Measurements from ENCODE around the gene GCSH. TPM values are rescaled to one million over a fixed set of nuclear protein-coding genes. Genes with fewer than 3 reads are reported as not detected.

The GCSH gene
- total RNA-seq, 2 experiments from 2014 or later, result 11.7 to 42.5 TPM

DNA sequence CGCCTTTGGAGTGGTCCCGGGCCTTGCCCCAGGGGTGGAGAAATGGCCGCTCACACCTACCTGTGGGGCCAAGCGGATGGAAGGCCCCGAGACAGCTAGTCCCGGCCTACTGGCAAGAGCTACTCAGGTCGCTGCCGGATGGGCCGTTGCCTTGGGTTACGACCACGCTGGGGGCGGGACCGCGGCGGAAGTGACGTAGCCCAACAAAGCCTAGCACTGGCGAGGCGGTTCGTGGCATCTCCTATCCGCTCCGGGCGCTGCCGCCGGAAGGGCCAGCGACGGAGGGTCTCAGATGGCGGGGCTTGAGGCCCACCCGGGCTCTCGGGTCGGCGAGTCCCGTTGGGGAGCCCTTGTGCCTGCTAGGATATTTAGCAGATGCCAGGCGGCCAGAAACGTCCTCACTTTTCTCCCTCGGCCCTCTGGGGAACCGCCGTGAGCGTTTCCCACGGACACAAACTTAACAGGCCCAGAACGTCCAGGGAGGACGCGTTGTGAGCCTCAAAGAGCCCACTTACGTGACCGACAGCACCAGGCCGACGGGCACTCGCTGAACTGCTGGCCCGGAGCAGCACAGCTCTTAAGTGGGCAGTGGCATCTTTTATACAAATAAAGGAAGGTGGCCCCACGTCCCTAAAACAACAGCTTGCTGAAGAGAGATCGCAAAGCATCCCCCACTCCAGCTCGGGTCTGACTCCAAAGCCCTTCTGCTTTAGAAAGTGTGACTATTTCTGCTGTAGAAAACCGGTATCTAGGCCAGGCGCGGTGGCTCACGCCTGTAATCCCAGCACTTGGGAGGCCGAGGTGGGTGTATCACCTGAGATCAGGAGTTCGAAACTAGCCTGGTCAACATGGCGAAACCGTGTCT lies 18.9 kb downstream of the GCSH start, which contains the start of gene C16orf46:
Gene C16orf46, minus strand, starts transcription at position 163 of the 865 bp plus-strand sequence. CDS start 13,283 bp downstream, outside the sequence.
- peaks cover 15% of the 10 kb centered on the region for H3K4me1 ChIP-seq (ENCODE audit: insufficient read depth, low read length, poor library complexity, severe bottlenecking)
- intact Hi-C loops (cut with micrococcal nuclease; ENCODE audit: unreplicated experiment), result loop anchor here (2.0 to 5.0 kb wide), 2 partner anchors 41 to 660 kb away; no protein-coding TSS in a partner anchor
- ChIA-PET POLR2A (interaction anchor here (0.6 to 1.8 kb wide), 9 partner anchors 11 to 1920 kb away, joined by 3 to 10 read pairs (median 4); no protein-coding TSS in a partner anchor), CTCF (ENCODE audit: unreplicated experiment) (interaction anchor here (1.0 kb wide), 1 partner anchor 15 kb away, joined by 4 read pairs; no protein-coding TSS in a partner anchor)
- TSS peak; percentile 76 for BruUV-seq (replicated peaks)
- H3K9me3 ChIP-seq (ENCODE audit: low read length), result no peaks in the 10 kb centered on the region
- H3K36me3 ChIP-seq (ENCODE audit: insufficient read depth, low read length), result peaks cover 13% of the 10 kb centered on the region
- no peaks in the 10 kb centered on the region for H4K20me1 ChIP-seq (ENCODE audit: insufficient read depth, low read length)
- no peak for TF ChIP-seq EZH2phosphoT487 (IDR thresholded peaks at IDR 0.05; ENCODE audit: borderline replicate concordance, low read depth, low read length)
- TF ChIP-seq, protein P1, sequence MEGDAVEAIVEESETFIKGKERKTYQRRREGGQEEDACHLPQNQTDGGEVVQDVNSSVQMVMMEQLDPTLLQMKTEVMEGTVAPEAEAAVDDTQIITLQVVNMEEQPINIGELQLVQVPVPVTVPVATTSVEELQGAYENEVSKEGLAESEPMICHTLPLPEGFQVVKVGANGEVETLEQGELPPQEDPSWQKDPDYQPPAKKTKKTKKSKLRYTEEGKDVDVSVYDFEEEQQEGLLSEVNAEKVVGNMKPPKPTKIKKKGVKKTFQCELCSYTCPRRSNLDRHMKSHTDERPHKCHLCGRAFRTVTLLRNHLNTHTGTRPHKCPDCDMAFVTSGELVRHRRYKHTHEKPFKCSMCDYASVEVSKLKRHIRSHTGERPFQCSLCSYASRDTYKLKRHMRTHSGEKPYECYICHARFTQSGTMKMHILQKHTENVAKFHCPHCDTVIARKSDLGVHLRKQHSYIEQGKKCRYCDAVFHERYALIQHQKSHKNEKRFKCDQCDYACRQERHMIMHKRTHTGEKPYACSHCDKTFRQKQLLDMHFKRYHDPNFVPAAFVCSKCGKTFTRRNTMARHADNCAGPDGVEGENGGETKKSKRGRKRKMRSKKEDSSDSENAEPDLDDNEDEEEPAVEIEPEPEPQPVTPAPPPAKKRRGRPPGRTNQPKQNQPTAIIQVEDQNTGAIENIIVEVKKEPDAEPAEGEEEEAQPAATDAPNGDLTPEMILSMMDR (conservative IDR thresholded peaks at IDR 0.05; ENCODE audit: low read length), result no peak
- peak within 1 kb of the TSS; percentile 81 for H3K27ac ChIP-seq (ENCODE audit: low read depth, low read length, poor library complexity, severe bottlenecking)
- H2AFZ ChIP-seq (ENCODE audit: low read length), result peak within 1 kb of the TSS; percentile 73
- peak within 1 kb of the TSS; percentile 79 for H3K4me2 ChIP-seq (ENCODE audit: low read length)
- no peaks in the 10 kb centered on the region for H3K9me2 ChIP-seq (ENCODE audit: insufficient read depth, low read length)
- peak within 1 kb of the TSS; percentile 74 for H3K4me3 ChIP-seq (ENCODE audit: low read depth, low read length, poor library complexity, severe bottlenecking)
- no peaks in the 10 kb centered on the region for H3K79me2 ChIP-seq (ENCODE audit: insufficient read depth, low read depth, low read length)
- peak; percentile 96 for DNase-seq (ENCODE audit: low spot score)

DNA sequence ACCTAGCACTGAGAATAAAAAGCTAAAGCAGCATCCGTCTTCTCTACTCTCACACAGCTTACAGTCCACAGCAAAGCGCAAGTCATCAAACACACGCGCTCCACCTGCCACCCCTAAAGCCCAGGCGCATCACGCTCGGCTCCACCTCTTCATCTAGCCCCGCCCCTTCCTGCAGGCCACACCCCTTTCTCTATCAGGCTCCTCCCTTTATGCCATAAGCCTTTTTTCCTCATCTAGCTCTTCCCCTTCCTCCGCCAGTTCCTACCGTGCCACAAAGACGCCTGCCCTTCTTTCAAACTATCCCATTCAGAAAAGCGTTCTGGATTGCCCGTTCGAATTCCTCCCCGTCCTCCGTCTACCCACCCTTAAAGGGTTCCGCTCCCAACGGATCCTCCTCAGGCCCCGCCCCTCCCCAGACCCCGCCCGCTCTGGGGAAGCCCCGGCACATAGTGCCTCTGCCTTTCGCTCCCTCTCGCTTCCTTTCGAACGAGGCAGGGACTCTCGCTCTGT lies 19.6 kb downstream of the GCSH start:
- no peaks in the 10 kb centered on the region for H3K9me3 ChIP-seq (ENCODE audit: low read length)
- intact Hi-C loops (cut with micrococcal nuclease; ENCODE audit: unreplicated experiment), result loop anchor here (1.0 to 5.0 kb wide), 3 partner anchors 40 to 661 kb away; partner anchors contain the start of gene CMC2
- H4K20me1 ChIP-seq (ENCODE audit: insufficient read depth, low read length), result no peaks in the 10 kb centered on the region
- peaks cover 9% of the 10 kb centered on the region for H3K36me3 ChIP-seq (ENCODE audit: insufficient read depth, low read length)
- peak; percentile 86 for DNase-seq (ENCODE audit: low spot score)
- H3K4me1 ChIP-seq (ENCODE audit: insufficient read depth, low read length, poor library complexity, severe bottlenecking), result peaks cover 15% of the 10 kb centered on the region
- H3K79me2 ChIP-seq (ENCODE audit: insufficient read depth, low read depth, low read length), result no peaks in the 10 kb centered on the region
- peak overlapping the region; percentile 79 for H3K4me2 ChIP-seq (ENCODE audit: low read length)
- H3K4me3 ChIP-seq (ENCODE audit: low read depth, low read length, poor library complexity, severe bottlenecking), result peak overlapping the region; percentile 74
- ChIA-PET POLR2A (interaction anchor here (0.6 to 1.8 kb wide), 10 partner anchors 10 to 1920 kb away, joined by 3 to 10 read pairs (median 4); no protein-coding TSS in a partner anchor), CTCF (ENCODE audit: unreplicated experiment) (interaction anchor here (1.0 kb wide), 1 partner anchor 16 kb away, joined by 4 read pairs; no protein-coding TSS in a partner anchor)
- peak overlapping the region; percentile 81 for H3K27ac ChIP-seq (ENCODE audit: low read depth, low read length, poor library complexity, severe bottlenecking)
- TF ChIP-seq, protein P1 (conservative IDR thresholded peaks at IDR 0.05; ENCODE audit: low read length), result no peak
- no peak for TF ChIP-seq EZH2phosphoT487 (IDR thresholded peaks at IDR 0.05; ENCODE audit: borderline replicate concordance, low read depth, low read length)
- H2AFZ ChIP-seq (ENCODE audit: low read length), result peak overlapping the region; percentile 73
- no TSS peak for BruUV-seq (replicated peaks)
- no peaks in the 10 kb centered on the region for H3K9me2 ChIP-seq (ENCODE audit: insufficient read depth, low read length)
